ENCODE data around the gene STT3B. TPM values are rescaled to one million over a fixed set of nuclear protein-coding genes. Genes with fewer than 3 reads are reported as not detected.
A peak's percentile ranks its signal among the peaks of the same experiment; 100 is the strongest.

STT3B gene
- polyA plus RNA-seq, 4 donors: 183 to 209 (median 196) TPM

DNA sequence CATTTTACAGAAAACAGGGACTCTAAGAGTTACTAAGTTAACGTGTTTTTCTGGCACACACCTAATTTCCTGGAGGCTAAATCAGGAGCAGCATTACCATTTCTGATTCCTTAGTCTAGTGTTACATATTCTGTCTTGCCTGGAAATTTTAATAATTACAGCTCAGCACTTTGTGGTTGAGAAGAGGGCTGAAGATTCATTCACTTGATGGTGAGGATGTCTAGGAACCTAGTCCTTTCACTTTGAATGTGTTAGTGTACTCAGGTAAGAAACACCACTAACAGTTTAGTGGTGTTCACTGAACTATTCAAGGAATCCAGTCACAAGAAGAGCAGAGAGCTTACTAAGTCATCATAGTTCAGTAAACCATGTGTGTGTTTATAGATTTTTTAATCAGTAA is 102.8 kb downstream of the STT3B start:
- no peak for DNase-seq (ENCODE audit: low read depth in 4 of 4, low spot score in 3 of 4)

DNA sequence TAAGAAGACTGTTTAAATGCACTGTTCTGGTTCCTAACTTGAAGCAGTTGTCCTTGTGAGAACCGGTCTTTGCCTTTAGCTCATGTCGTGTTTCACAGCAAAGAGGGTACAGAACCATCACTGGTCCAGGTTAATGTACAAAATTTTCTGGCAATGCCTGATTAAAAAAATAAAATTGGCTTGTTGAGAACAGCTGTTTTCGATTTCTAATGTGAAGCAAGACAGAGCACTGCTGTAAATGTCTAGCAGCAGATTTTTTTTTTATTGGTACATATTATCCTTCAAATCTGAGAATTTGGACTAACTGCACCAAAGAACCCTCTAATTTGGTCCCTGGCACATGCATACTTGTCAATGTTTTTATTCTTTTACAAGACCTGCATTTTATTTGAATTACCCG is 103.3 kb downstream of the STT3B start:
- no peak for DNase-seq (ENCODE audit: low read depth in 4 of 4, low spot score in 3 of 4)

DNA sequence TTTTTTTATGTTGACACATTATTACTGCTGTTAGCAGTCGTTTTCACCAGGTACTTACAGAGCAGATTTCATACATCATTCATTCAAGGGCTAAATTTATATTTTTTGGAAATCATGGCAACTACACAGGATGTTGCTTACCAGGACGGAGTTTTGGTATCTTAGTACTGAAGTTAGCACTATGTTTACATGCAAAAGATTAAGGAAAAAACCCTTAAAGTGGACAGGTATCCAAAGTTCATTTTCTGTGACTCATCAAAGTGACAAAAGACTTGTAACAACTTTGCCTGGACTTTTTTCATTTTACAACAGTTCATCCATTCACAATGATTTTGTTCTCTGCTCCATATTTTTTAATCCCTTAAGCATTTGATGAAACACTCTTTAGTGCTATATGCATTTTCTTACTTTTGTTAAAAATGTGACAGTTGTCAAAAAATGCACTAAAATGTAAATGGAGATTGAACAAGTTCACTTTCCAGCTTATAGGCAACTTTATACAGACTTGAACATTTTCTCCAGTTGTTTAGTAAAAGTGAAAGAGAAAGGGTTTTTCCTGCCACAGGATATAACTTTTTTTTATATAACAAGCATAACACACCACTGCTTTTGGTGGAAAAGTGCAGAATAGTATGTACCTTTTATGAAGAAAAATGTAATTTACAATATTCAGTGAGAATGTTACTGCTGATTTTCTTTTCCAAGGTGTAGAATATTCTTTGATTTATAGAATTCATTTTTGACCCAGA is 104.1 kb downstream of the STT3B start:
- no peak for DNase-seq (ENCODE audit: low read depth in 4 of 4, low spot score in 3 of 4)

DNA sequence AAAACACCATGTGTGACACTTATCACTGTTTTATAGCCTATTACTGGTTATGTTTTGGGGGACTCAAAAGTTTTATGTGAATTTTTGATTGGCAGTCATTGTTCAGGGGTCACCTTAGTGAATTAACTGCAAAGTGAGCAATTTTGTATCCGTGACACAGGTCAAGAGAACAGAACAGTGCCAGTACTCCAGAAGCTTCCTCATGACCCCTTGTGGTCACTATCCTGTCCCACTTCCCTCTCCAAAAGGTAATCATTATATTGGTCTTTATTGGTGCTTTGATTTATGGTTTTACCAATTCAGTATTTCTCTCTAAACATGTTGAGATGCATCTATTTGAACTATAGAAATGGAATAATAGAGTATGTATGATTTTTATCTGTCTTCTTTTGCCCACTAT is 107.1 kb downstream of the STT3B start:
- DNase-seq (ENCODE audit: low read depth in 4 of 4, low spot score in 3 of 4): no peak

DNA sequence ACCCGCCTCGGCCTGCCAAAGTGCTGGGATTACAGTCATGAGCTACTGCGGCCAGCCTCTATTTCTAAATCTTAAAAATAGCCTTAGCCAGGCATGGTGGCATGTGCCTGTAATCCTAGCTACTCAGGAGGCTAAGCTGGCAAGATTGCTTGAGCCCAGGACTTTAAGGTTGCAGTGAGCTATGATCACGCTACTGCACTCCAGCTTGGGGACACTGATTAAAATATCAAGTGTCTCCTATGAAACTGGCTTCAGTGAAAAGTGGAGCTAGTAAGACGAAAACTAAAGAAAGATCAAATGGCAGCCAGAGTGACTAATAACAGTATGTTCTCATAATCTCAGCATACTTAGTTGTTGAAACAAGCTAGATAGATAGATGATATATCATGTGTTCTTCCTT is 112.5 kb downstream of the STT3B start:
- DNase-seq (ENCODE audit: low read depth in 4 of 4, low spot score in 3 of 4): no peak

DNA sequence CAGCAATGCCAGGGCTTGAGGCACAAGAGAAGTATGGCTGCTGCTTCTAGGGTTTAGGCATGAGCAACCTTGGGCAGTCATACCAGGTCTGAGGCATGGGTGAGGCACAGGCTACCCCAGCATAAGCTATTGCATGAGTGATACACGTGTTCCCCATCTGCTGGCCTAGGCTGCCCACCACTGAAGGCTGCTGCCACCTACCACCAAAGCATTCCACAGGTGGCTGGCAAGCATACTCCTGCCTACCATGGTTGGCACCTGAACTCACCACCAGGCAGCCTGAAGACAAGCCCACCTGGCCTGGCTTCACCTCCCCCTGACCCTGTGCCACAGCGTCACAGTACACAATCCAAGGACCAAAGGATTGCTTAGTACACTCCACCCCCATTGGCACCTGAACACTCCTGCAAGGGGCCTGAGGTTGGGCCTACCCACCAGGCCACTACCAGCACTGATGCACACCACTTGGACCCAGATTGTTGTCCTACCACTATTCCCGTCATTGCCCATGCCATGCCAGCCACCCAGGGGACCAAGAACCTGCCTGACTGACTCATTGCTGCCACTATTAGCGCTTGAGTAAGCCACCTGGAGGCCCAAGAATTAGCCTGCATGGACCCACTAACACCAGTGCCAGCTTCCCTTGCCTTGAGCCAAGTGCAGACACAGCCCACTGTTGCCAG is 115.7 kb downstream of the STT3B start:
- no peak for DNase-seq (ENCODE audit: low read depth in 4 of 4, low spot score in 3 of 4)

DNA sequence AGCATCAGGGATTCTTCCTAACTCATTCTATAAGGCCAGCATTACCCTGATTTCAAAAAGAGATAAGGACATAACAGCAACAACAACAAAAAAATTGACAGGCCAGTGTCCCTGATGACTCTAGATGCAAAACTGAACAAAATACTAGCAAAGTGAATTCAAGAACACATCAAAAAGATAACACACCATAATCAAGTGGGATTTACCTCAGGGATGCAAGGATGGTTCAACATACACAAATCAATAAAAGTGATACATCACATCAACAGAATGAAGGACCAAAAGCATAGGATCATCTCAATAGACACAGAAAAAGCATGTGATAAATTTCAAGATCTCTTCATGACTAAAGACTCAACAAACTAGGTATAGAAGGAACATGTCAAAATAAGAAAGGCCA is 119.6 kb downstream of the STT3B start:
- no peak for DNase-seq (ENCODE audit: low read depth in 4 of 4, low spot score in 3 of 4)

DNA sequence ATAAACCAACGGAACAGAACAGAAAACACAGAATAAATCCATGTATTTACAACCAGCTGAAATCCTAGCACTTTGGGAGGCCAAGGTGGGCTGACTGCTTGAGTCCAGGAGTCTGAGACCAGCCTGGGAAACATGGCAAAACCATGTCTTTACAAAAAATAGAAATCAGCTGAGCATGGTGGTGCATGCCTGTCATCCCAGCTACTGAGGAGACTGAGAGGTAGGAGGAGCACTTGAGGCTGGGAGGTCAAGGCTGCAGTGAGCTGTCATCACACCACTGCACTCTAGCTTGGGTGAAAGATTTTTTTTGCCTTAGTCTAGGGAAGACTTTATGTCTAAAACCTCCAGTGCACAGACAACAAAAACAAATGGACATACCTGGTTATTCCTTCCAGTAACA is 120.7 kb downstream of the STT3B start:
- no peak for DNase-seq (ENCODE audit: low read depth in 4 of 4, low spot score in 3 of 4)

DNA sequence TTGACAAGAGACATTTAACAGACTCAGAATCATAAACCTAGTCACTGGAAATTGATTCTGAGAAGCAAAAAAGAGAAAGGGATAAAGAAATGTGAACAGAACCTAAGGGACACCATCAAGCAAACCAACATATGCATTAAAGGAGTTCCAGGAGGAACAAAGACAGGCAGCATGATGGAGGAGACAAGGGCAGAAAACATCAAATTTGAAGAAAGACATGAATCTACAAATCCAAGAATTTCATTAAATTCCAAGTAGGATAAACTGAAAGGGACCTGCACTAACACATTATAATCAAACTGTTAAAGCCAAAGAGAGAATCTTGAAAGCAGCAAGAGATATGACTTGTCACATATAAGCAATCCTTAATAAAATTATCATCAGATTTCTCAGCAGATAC is 122.3 kb downstream of the STT3B start:
- DNase-seq (ENCODE audit: low read depth in 4 of 4, low spot score in 3 of 4): no peak

DNA sequence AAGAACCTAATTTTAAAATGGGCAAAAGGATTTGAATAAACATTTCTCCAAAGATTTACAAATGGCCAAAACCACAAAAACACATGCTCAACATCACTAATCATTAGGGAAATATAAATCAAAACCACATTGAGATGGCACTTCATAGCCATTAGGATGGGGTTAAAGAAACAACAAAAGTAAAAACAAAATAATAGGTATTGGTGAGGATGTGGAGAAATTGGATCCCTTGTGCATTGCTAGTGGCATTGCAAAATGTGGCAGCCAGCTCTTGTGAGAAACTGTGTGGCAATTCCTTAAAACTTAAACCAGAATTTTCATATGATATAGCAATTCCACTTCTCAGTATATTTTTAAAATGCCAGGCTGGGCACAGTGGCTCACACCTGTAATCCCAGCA is 126.5 kb downstream of the STT3B start:
- no peak for DNase-seq (ENCODE audit: low read depth in 4 of 4, low spot score in 3 of 4)

DNA sequence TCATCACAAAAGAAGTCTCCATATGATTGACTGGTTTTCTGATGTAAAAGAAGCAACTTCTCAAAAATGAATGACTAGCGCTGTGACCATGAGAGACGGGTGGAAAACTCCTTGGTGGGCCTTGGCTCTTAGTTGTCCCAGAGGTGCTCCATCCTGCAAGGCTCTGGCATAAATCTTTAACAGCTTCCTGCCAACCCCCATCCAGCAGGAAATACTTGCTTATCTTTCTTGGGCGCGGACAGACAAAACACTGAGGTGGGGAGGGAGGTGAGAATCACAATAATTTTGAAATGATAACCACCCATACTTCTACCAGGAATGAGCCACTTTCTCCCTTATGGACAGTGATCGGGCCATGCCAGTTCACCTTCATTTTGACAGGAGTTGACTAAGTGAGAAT is 128.6 kb downstream of the STT3B start:
- DNase-seq (ENCODE audit: low read depth in 4 of 4, low spot score in 3 of 4): no peak

DNA sequence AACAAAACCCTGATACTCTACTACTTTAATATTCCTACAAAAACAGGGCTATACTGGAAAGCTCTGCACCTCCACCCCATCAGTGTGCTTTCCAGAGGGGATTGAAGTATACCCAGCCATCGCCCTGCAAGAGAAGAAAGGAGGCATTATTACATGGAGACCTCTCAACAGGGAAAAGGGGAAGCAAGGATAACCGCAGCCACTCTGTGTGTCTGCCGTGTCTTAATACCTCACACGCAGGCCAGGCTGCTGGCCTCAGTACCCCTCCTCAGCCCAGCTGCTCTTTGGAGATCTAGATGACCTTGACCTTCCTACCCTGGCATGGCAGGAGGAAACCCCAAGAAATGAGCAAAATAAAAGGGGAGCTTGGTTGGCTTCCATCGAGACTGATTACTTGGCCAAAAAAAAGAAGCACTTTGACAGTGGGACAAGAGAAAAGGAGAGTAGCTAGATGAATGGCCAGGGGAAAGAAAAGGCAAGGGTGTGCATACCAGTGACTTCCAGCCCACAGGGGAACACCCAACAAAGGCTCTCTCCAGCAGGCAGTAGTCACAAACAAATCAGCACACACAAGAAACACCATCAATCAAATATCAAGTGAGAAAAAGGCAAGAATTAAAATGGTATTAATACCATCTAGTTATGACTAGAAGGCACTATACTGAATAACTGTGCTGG is 129.4 kb downstream of the STT3B start:
- DNase-seq (ENCODE audit: low read depth in 4 of 4, low spot score in 3 of 4): no peak

DNA sequence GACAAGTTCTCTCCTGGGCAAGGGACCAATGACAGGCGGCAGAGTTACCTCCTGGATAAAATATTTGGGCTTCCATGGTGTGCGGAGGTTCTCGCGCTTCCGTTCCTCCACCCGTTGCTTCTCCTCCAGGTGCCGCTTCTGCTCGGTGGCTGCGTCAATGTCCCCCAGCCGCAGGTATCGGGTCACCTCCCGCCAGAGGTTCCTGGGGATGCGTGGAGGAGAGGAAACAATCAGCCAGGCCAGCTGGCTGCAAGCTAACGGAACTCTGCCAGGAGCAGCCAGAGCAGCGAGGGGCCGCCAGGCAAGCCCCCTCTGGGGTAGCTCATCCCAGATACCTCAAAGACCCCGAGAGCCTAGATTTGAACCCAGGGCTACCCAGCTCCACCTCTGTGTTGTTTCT is 131.3 kb downstream of the STT3B start:
- no peak for DNase-seq (ENCODE audit: low read depth in 4 of 4, low spot score in 3 of 4)

DNA sequence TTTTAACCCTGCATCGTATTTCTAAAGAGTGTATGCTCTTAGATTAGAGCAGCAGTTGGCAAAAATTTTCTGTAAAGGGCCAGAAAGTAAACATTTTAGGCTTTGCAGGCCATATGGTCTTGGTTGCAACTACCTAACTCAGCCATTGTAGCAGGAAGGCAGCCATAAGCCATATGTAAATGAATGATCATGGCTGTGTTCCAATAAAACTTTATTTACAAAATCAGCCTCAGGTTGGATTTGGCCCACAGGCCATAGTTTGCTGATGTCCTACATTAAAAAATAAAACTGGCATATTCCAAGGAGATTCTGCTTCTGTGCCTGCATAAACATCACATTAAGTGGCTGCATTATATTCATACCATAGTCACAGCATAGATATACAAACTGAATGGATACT is 134.9 kb downstream of the STT3B start:
- no peak for DNase-seq (ENCODE audit: low read depth in 4 of 4, low spot score in 3 of 4)

DNA sequence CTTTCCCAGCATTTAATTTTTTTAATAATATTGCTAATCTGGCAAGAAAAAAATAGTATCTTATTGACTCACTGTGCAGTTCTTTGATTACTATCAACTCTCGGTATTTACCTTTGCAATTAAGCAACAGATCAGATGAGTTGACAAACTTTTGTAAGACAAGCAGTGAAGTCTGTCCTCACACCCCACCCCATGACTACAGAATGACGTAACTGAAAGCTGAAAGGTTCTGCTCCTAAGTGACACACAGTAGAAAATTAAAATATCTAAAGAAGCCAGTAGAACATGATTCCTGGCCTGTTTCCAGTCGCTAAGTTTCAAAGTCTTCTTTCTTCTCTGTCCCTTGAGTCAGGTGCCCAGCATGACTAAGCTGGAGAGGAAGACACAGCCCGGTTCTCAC is 135.5 kb downstream of the STT3B start:
- DNase-seq (ENCODE audit: low read depth in 4 of 4, low spot score in 3 of 4): no peak

DNA sequence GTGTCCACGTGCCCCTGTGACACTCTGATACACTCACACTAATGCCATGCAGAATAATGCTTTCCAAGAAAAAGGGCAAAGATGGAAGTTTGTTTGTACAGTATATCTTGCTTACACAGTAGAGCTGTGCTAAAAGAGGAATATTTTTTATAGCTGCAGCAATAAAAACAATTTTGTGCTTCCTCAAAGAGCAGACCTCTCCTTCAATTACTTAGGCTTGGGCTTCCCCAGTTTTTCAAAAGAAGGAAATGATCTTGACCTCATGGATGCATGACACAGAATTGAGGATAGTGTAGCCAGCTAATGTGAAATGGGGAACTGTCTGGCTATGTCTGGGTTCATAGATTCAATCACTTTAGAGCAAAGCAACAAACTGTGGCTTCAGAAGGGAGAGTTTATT is 137.4 kb downstream of the STT3B start:
- no peak for DNase-seq (ENCODE audit: low read depth in 4 of 4, low spot score in 3 of 4)

DNA sequence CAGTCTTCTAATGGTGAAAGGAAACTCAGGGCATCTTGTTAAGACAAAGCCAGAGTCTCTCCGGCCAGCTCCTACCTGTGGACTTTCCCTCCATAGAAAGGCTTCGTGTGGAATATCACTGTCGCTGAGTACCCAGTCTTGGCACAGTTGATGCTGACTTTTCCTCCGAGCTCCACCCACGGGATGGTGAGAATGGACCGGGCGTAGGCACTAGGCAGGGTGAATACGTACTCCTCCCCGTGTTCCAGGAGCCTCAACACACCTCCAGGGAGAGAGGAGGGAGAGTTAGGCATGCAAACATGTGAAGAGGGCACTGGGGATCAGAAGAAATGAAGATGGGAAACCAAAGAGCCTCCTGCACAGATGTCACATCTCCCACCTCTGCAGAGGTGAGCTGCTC is 138.0 kb downstream of the STT3B start:
- DNase-seq (ENCODE audit: low read depth in 4 of 4, low spot score in 3 of 4): no peak

DNA sequence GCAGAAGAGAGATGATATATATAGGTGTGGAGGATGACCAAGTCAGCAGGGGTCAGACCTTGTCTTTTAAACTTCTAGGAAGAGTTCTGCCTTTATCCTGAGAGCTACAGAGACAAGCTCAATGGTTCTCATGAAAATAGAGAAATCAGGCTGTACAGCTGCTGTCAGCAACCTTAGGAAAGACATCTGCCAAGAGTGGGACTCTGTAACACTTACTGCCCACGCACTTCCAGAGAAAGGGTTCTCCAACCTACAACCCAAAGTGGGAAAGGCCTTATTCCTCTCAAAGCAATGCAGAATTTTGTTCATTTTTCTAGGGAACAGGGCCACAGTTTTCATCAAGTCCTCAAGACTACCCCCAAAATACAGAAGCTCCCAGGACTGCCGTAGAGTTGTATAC is 138.7 kb downstream of the STT3B start:
- no peak for DNase-seq (ENCODE audit: low read depth in 4 of 4, low spot score in 3 of 4)

DNA sequence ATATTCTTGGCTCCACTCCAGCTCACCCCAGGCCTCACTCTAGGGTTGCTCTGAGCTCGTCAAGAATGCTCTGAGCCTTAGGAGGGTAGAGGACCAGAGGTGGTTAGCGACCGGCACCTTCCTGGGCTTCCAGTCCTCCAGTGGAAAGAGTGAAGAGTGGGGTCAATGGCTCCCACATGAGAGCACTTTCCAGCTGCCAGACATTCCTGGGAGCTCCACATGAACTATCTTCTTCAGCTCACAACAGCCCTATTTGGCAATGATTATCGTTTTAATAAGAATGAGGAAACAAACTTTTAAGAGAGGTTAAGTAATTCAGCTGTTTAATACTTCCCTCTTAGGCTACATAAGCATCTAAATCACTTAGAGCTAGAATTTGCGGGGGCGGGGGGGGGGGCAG is 139.3 kb downstream of the STT3B start:
- peak in 1 of 4 donors; percentile 36 for DNase-seq (ENCODE audit: low read depth in 4 of 4, low spot score in 3 of 4)

DNA sequence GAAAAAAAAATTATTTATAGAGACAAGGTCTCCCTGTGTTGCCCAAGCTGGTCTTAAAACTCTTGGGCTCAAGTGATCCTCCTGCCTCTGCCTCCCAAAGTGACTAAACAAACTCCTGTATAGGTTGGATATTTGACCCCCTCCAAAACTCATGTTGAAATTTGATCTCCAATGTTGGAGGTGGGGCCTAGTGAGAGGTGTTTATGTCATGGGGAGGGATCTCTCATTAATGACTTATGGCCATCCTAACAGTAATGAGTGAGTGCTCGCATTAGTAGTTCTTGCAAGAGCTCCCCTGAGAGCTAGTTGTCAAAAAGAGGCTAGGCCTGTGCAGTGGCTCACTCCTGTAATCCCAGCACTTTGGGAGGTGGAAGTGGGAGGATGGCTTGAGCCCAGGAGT is 141.2 kb downstream of the STT3B start:
- no peak for DNase-seq (ENCODE audit: low read depth in 4 of 4, low spot score in 3 of 4)

DNA sequence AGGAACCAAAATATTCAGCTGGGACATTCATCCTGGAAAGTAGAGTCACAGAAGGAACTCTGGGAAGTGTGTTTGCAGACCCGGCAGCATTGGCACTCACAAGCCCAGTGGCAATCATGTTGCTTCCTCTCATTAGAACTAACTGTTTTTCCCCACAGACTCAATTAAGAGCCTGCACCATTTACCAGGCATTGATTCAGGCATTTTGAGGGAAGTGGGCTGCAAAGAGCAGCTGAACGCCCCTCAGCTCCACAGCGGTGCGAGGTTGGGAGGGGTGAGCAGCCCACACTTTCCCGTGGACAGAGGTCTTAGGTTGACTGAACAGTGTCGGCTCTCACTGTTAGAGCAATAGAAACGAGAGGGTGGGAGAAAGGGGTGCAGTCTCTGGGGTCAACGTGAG is 143.8 kb downstream of the STT3B start:
- no peak for DNase-seq (ENCODE audit: low read depth in 4 of 4, low spot score in 3 of 4)
